GM23338 (cell line): ENCODE data around the gene PDSS2. TPM values are rescaled to one million over a fixed set of nuclear protein-coding genes. Genes with fewer than 3 reads are reported as not detected.

Source experiments
- ATAC-seq: fragments of 200-7000 bp; cut with Tn5 transposase; 3 replicates; pipeline ENCODE4 v1.9.1; 2020
- DNase-seq: peaks from one replicate; pipeline ENCODE4 v3.0.0-alpha.2; 2015; ENCODE audit warnings: low spot score
- H2AFZ ChIP-seq: fragments of 200-600 bp; sonication (generic); 2 replicates; pipeline ENCODE4 v1.8.0; 2016; ENCODE audit warnings: antibody characterized with exemption, mild to moderate bottlenecking, moderate library complexity
- H3F3A ChIP-seq: fragments of 200-600 bp; sonication (generic); replicated peaks from 2 replicates; pipeline ENCODE4 v1.8.0; 2017; ENCODE audit warnings: antibody characterized with exemption, mixed run types, low read depth
- H3K27ac ChIP-seq: fragments of 200-600 bp; sonication (generic); 2 replicates; pipeline ENCODE4 v1.6.1; 2016; ENCODE audit warnings: low read depth
- H3K27me3 ChIP-seq: fragments of 200-600 bp; sonication (generic); 2 replicates; pipeline ENCODE4 v1.8.0; 2016; ENCODE audit warnings: mild to moderate bottlenecking, mixed run types, moderate library complexity; ENCODE audit not compliant: insufficient read depth
- H3K36me3 ChIP-seq: fragments of 200-600 bp; sonication (generic); 2 replicates; pipeline ENCODE4 v1.8.0; 2016; ENCODE audit warnings: mild to moderate bottlenecking; ENCODE audit not compliant: insufficient read depth
- H3K4me1 ChIP-seq: fragments of 200-600 bp; sonication (generic); 2 replicates; pipeline ENCODE4 v1.8.0; 2016; ENCODE audit warnings: mild to moderate bottlenecking, moderate library complexity; ENCODE audit not compliant: insufficient read depth
- H3K4me2 ChIP-seq: fragments of 200-600 bp; sonication (generic); 2 replicates; pipeline ENCODE4 v1.7.1; 2017; ENCODE audit warnings: mixed run types
- H3K4me3 ChIP-seq: fragments of 200-600 bp; sonication (generic); 2 replicates; pipeline ENCODE4 v1.6.1; 2016; ENCODE audit warnings: mixed run types
- H3K79me2 ChIP-seq: fragments of 200-600 bp; sonication (generic); replicated peaks from 2 replicates; pipeline ENCODE4 v1.8.0; 2017; ENCODE audit warnings: mild to moderate bottlenecking; ENCODE audit not compliant: insufficient read depth
- H3K9me2 ChIP-seq: fragments of 200-600 bp; sonication (generic); 2 replicates; pipeline ENCODE4 v1.8.0; 2017; ENCODE audit not compliant: insufficient read depth
- H4K20me1 ChIP-seq: fragments of 200-600 bp; sonication (generic); replicated peaks from 2 replicates; pipeline ENCODE4 v1.8.0; 2017; ENCODE audit warnings: mild to moderate bottlenecking; ENCODE audit not compliant: insufficient read depth
- H3K27ac Mint-ChIP-seq: 2 replicates; pipeline ENCODE4 v1.8.0; 2020; ENCODE audit warnings: inconsistent platforms, mild to moderate bottlenecking, moderate library complexity, mixed read lengths
- H3K27me3 Mint-ChIP-seq: 3 replicates; pipeline ENCODE4 v1.8.0; 2022; ENCODE audit warnings: low read depth, mild to moderate bottlenecking, moderate library complexity, mixed read lengths, inconsistent platforms; ENCODE audit not compliant: insufficient read depth, poor library complexity
- H3K36me3 Mint-ChIP-seq: 3 replicates; pipeline ENCODE4 v1.8.0; 2021; ENCODE audit warnings: low read depth, mild to moderate bottlenecking, inconsistent platforms, moderate library complexity, mixed read lengths
- H3K4me1 Mint-ChIP-seq: 3 replicates; pipeline ENCODE4 v1.8.0; 2020; ENCODE audit warnings: mild to moderate bottlenecking, inconsistent platforms, mixed read lengths
- H3K4me3 Mint-ChIP-seq: 3 replicates; pipeline ENCODE4 v1.8.0; 2021; ENCODE audit warnings: moderate library complexity, mild to moderate bottlenecking, inconsistent platforms, mixed read lengths
- H3K9me3 Mint-ChIP-seq: 3 replicates; pipeline ENCODE4 v1.8.0; 2020; ENCODE audit warnings: moderate library complexity, mild to moderate bottlenecking, inconsistent platforms, mixed read lengths
- CREB1 ChIP-seq: fragments of 250-450 bp; sonication (Bioruptor Pico); IDR thresholded peaks from 2 replicates; pipeline ENCODE4 v1.5.0; 2020; ENCODE audit warnings: low read depth, mild to moderate bottlenecking, moderate library complexity
- EZH2phosphoT487 ChIP-seq: fragments of 200-600 bp; sonication (generic); IDR thresholded peaks from one replicate; pipeline ENCODE4 v1.8.1; 2018; ENCODE audit warnings: antibody characterized with exemption; ENCODE audit not compliant: unreplicated experiment
- POLR2AphosphoS5 ChIP-seq: IDR thresholded peaks from 2 replicates; pipeline ENCODE4 v1.6.1; 2016; ENCODE audit warnings: antibody characterized with exemption, low read depth
- STAT1 ChIP-seq: IDR thresholded peaks from one replicate; pipeline ENCODE4 v1.6.1; 2016; ENCODE audit warnings: antibody characterized with exemption; ENCODE audit not compliant: unreplicated experiment
- ZNF462 ChIP-seq: fragments of 250-450 bp; sonication (Bioruptor Pico); IDR thresholded peaks from 2 replicates; pipeline ENCODE4 v1.5.0; 2020; ENCODE audit warnings: mild to moderate bottlenecking, moderate library complexity
- polyA plus RNA-seq: library from polyadenylated mRNA; unstranded; fragments of >200 nt; fragmentation: Nextera tagmentation; extraction: Ambion mirVana; gene quantifications from 2 replicates; pipeline ENCODE4 v1.2.1, GENCODE V29; 2016
- total RNA-seq: library from RNA; depleted of rRNA; stranded (reverse); fragments of >200 nt; shearing (Covaris generic); gene quantifications from 2 replicates; pipeline ENCODE4 v1.2.3, GENCODE V29; 2014

PDSS2 gene
- total and polyA plus RNA-seq, 2 experiments from 2014 or later, result 7.3 to 16.7 TPM

GRCh38 chr6:107209406-107210305, 249.7 kb downstream of the PDSS2 start (continued):
- no peak for TF ChIP-seq CREB1 (CRISPR knock-in tag)
- no peak for TF ChIP-seq STAT1
- TF ChIP-seq ZNF462 (CRISPR knock-in tag), result no peak
- TF ChIP-seq POLR2AphosphoS5, result no peak

- Histone ChIP-seq H4K20me1 (no peaks in the 10 kb centered on the region), H3K4me1 (peaks cover 19% of the 10 kb centered on the region), H3K27ac (no peak overlapping the region), H3K27me3 (no peaks in the 10 kb centered on the region), H2AFZ (no peak overlapping the region), H3K4me3 (no peak overlapping the region), H3K4me2 (no peak overlapping the region), H3F3A (no peaks in the 10 kb centered on the region), H3K9me2 (no peaks in the 10 kb centered on the region), H3K36me3 (no peaks in the 10 kb centered on the region), H3K79me2 (no peaks in the 10 kb centered on the region)
- ATAC-seq (no peak), DNase-seq (no peak)
- H3K9me3 Mint-ChIP-seq, result peaks cover 6% of the 10 kb centered on the region; the same call in 2 of the 3 replicates
- no peak for TF ChIP-seq EZH2phosphoT487
- peaks cover 6% of the 10 kb centered on the region for H3K36me3 Mint-ChIP-seq
- no peaks in the 10 kb centered on the region for H3K27me3 Mint-ChIP-seq
- no peak overlapping the region for H3K4me3 Mint-ChIP-seq
- peaks cover 18% of the 10 kb centered on the region for H3K4me1 Mint-ChIP-seq
- H3K27ac Mint-ChIP-seq, result no peak overlapping the region
These were observed 252.0 kb downstream of the PDSS2 start for GRCh38 chr6:107207251-107207873.
